Nephron (organoid): Measurements from ENCODE around the gene EVC.

ENCODE experiments used
- H3K27ac Mint-ChIP-seq, 3 experiments: 2 replicates each; pipeline ENCODE4 v1.8.0; 2020; ENCODE audit warnings: mixed read lengths in 3 of 3, mild to moderate bottlenecking in 2 of 3, moderate library complexity in 1 of 3
- H3K27me3 Mint-ChIP-seq: 2 replicates; pipeline ENCODE4 v1.8.0; 2021; ENCODE audit warnings: low read depth, mild to moderate bottlenecking, moderate library complexity, mixed read lengths
- H3K36me3 Mint-ChIP-seq: 2 replicates; pipeline ENCODE4 v1.8.0; 2020; ENCODE audit warnings: low read depth, mixed read lengths
- H3K4me1 Mint-ChIP-seq: 2 replicates; pipeline ENCODE4 v1.8.0; 2020; ENCODE audit warnings: mixed read lengths
- H3K4me3 Mint-ChIP-seq, 3 experiments: 2 replicates each; pipeline ENCODE4 v1.8.0; 2020; ENCODE audit warnings: mild to moderate bottlenecking in 3 of 3, mixed read lengths in 3 of 3, moderate library complexity in 2 of 3
- H3K9me3 Mint-ChIP-seq: 2 replicates; pipeline ENCODE4 v1.8.0; 2020; ENCODE audit warnings: mixed read lengths
- TF ChIP-seq, protein P1 (sequence below), 3 experiments: fragments of 200-600 bp; sonication (generic); IDR thresholded peaks; one replicate each; pipeline ENCODE4 v1.5.0; 2021; ENCODE audit warnings: antibody characterized with exemption in 3 of 3; ENCODE audit not compliant: unreplicated experiment in 3 of 3

The EVC gene

DNA sequence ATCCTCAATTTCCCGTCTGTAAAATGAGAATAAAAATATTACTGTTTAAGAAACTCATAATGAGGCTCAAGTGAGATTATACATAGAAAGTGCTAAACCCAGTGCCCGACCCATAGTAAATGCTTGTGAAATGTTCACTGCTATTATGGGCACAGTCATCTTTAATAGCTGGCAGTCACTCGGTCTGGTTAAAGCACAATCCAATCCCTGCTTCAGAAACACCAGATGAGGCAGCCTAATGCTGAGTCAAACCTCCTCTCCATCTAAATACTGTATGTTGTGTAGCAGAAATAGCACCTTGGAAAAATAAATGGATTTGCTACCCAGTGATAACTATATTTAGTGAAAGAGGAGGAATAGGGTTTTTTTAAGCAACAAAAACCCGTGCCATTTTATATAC, 17.1 kb upstream of the EVC start:
- peaks cover 29% of the 10 kb centered on the region for H3K36me3 Mint-ChIP-seq
- H3K9me3 Mint-ChIP-seq = no peaks in the 10 kb centered on the region
- H3K4me3 Mint-ChIP-seq = no peak overlapping the region
- no peaks in the 10 kb centered on the region for H3K4me1 Mint-ChIP-seq
- H3K27ac Mint-ChIP-seq = no peak overlapping the region
- TF ChIP-seq, protein P1, sequence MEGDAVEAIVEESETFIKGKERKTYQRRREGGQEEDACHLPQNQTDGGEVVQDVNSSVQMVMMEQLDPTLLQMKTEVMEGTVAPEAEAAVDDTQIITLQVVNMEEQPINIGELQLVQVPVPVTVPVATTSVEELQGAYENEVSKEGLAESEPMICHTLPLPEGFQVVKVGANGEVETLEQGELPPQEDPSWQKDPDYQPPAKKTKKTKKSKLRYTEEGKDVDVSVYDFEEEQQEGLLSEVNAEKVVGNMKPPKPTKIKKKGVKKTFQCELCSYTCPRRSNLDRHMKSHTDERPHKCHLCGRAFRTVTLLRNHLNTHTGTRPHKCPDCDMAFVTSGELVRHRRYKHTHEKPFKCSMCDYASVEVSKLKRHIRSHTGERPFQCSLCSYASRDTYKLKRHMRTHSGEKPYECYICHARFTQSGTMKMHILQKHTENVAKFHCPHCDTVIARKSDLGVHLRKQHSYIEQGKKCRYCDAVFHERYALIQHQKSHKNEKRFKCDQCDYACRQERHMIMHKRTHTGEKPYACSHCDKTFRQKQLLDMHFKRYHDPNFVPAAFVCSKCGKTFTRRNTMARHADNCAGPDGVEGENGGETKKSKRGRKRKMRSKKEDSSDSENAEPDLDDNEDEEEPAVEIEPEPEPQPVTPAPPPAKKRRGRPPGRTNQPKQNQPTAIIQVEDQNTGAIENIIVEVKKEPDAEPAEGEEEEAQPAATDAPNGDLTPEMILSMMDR (IDR thresholded peaks at IDR 0.05; ENCODE audit: unreplicated experiment in 3 of 3) = no peak
- no peaks in the 10 kb centered on the region for H3K27me3 Mint-ChIP-seq

DNA sequence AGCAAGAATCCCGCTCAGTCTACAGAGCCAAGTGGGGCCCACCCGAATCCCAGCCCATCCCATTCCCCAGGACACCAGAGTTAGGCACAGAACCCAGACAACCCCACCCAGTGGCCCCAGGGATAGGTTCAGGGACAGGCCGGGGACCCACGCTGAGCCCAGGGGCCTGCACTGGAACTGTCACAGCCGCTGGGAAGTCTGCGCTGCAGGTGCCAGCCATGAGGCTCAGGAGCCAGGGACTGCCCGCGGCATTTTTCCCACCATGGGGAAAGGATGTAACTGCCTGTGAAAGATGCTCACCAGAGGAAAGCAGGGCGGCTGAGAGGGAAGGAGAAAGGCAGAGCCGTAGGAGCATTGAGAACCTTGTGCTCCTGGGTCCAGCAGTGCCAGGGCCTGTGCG, 14.7 kb upstream of the EVC start:
- Mint-ChIP-seq H3K9me3 (no peaks in the 10 kb centered on the region), H3K27me3 (no peaks in the 10 kb centered on the region), H3K36me3 (peaks cover 30% of the 10 kb centered on the region), H3K4me1 (no peaks in the 10 kb centered on the region), H3K27ac (no peak overlapping the region), H3K4me3 (no peak overlapping the region)
- TF ChIP-seq, protein P1 (IDR thresholded peaks at IDR 0.05; ENCODE audit: unreplicated experiment in 3 of 3) = no peak

DNA sequence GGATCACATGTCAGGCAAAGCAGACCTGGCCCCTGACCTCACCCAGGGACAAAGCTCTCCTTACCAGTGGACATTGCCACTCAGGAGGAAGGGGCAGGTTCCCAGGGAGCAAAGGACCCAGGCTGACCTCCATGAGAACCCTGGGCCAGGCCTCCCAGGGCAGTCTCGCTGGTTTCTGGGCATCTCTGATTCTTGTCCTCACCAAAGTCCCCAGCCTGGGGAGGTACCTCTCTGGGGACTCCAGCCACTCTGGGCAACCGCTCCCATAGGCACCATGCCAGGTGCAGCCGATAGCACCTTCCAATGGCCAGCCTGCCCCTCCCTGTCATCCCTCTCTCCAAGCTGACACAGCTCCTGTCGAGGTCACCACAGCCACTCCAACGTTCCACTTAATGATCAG, 10.5 kb upstream of the EVC start:
- no peaks in the 10 kb centered on the region for H3K27me3 Mint-ChIP-seq
- TF ChIP-seq, protein P1 (IDR thresholded peaks at IDR 0.05; ENCODE audit: unreplicated experiment in 3 of 3) = no peak
- no peak overlapping the region for H3K27ac Mint-ChIP-seq
- no peaks in the 10 kb centered on the region for H3K4me1 Mint-ChIP-seq
- peaks cover 7% of the 10 kb centered on the region for H3K9me3 Mint-ChIP-seq
- H3K4me3 Mint-ChIP-seq = no peak overlapping the region
- H3K36me3 Mint-ChIP-seq = peaks cover 61% of the 10 kb centered on the region

DNA sequence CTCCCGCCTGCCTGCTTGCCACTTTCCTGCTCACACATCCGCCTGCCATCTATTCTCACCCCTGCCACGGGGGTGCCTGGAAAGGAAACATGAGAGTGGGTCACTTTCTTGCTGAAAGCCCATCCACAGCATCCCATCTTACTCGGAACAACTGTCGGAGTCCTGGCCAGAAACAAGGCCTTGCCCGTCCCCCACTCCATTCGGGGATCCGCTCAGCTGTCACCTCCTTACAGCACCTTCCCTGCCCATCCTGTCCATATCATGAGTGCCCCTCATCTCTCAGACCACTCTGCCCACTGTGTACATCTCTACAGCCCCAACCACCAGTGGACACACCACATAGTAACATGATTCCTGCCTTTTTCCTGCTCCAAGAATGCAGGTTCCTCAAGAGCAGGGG, 9.0 kb upstream of the EVC start:
- peaks cover 9% of the 10 kb centered on the region for H3K9me3 Mint-ChIP-seq
- no peak overlapping the region for H3K4me3 Mint-ChIP-seq
- TF ChIP-seq, protein P1 (IDR thresholded peaks at IDR 0.05; ENCODE audit: unreplicated experiment in 3 of 3) = no peak
- H3K27ac Mint-ChIP-seq = no peak overlapping the region
- peaks cover 3% of the 10 kb centered on the region for H3K4me1 Mint-ChIP-seq
- no peaks in the 10 kb centered on the region for H3K27me3 Mint-ChIP-seq
- H3K36me3 Mint-ChIP-seq = peaks cover 58% of the 10 kb centered on the region

GRCh38 chr4:5703831-5704230, 7.2 kb upstream of the EVC start:
- peaks cover 9% of the 10 kb centered on the region for H3K9me3 Mint-ChIP-seq
- no peaks in the 10 kb centered on the region for H3K27me3 Mint-ChIP-seq
- H3K36me3 Mint-ChIP-seq = peaks cover 53% of the 10 kb centered on the region
- H3K27ac Mint-ChIP-seq = no peak overlapping the region
- TF ChIP-seq, protein P1 (IDR thresholded peaks at IDR 0.05; ENCODE audit: unreplicated experiment in 3 of 3) = no peak
- H3K4me1 Mint-ChIP-seq = peaks cover 14% of the 10 kb centered on the region
- H3K4me3 Mint-ChIP-seq = no peak overlapping the region

DNA sequence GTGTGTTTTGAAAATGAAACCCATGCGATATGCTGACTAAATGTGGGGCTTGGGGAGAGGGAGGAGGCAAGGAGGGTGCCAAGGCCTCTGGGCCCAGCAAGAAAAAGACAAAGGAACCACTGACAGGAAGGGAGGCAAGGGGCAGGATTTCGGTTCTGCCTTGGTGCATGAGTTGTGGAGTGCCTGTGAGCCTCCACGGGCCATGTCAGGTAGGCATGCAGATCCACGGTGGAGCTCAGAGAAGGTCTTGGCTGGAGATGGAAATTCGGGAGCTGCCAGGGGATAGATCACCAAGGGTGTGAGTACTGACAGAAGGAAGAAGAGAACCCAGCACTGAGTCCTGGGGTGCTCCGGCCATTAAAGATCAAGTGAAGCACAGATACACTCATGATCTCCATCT, 6.7 kb upstream of the EVC start:
- peaks cover 9% of the 10 kb centered on the region for H3K9me3 Mint-ChIP-seq
- H3K36me3 Mint-ChIP-seq = peaks cover 53% of the 10 kb centered on the region
- no peaks in the 10 kb centered on the region for H3K27me3 Mint-ChIP-seq
- H3K4me3 Mint-ChIP-seq = no peak overlapping the region
- H3K4me1 Mint-ChIP-seq = peaks cover 16% of the 10 kb centered on the region
- no peak overlapping the region for H3K27ac Mint-ChIP-seq
- TF ChIP-seq, protein P1 (IDR thresholded peaks at IDR 0.05; ENCODE audit: unreplicated experiment in 3 of 3) = no peak
